Loucy (cell line): ENCODE results near the gene ZIC2.
"Not testable (repeated sequence)": the region's sequence is repeated elsewhere in the genome, so short reads cannot be mapped to it uniquely, and the experiment has no call there.

Experiments used
- H2AFZ ChIP-seq: fragments of 200-600 bp; sonication (generic); 2 replicates; pipeline ENCODE4 v1.6.0; 2016; ENCODE audit warnings: antibody characterized with exemption, mild to moderate bottlenecking, low read length, moderate library complexity
- H3F3A ChIP-seq: fragments of 200-600 bp; 2 replicates; pipeline ENCODE4 v1.6.0; 2016; ENCODE audit warnings: antibody characterized with exemption, low read depth, mild to moderate bottlenecking
- H3K27me3 ChIP-seq: fragments of 200-600 bp; sonication (generic); 2 replicates; pipeline ENCODE4 v1.6.1; 2014; ENCODE audit warnings: low read length, mild to moderate bottlenecking; ENCODE audit not compliant: insufficient read depth, poor library complexity, severe bottlenecking
- H3K36me3 ChIP-seq: fragments of 200-600 bp; sonication (generic); 2 replicates; pipeline ENCODE4 v1.6.1; 2016; ENCODE audit warnings: low read length; ENCODE audit not compliant: insufficient read depth
- H3K4me1 ChIP-seq: fragments of 200-600 bp; sonication (generic); 2 replicates; pipeline ENCODE4 v1.5.1; 2014; ENCODE audit warnings: low read length, mild to moderate bottlenecking; ENCODE audit not compliant: insufficient read depth, poor library complexity, severe bottlenecking
- H3K4me2 ChIP-seq: fragments of 200-600 bp; sonication (generic); 2 replicates; pipeline ENCODE4 v1.6.0; 2014; ENCODE audit warnings: antibody characterized with exemption, low read length, low read depth, mild to moderate bottlenecking; ENCODE audit not compliant: poor library complexity, severe bottlenecking
- H3K4me3 ChIP-seq: fragments of 200-600 bp; sonication (generic); 2 replicates; pipeline ENCODE4 v1.5.1; 2014; ENCODE audit warnings: low read length, mild to moderate bottlenecking, mixed read lengths; ENCODE audit not compliant: poor library complexity, severe bottlenecking
- H3K79me2 ChIP-seq: fragments of 200-600 bp; sonication (generic); 2 replicates; pipeline ENCODE4 v1.6.1; 2014; ENCODE audit warnings: low read length; ENCODE audit not compliant: insufficient read depth
- H3K9ac ChIP-seq: fragments of 200-600 bp; sonication (generic); 2 replicates; pipeline ENCODE4 v1.6.0; 2014; ENCODE audit warnings: mild to moderate bottlenecking, low read depth, low read length, moderate library complexity; ENCODE audit not compliant: poor library complexity, severe bottlenecking
- H3K9me2 ChIP-seq: fragments of 200-600 bp; sonication (generic); replicated peaks from 2 replicates; pipeline ENCODE4 v1.6.1; 2016; ENCODE audit warnings: low read depth, low read length, mixed read lengths
- H3K9me3 ChIP-seq: fragments of 200-600 bp; sonication (generic); 2 replicates; pipeline ENCODE4 v1.6.1; 2014; ENCODE audit warnings: mild to moderate bottlenecking, antibody characterized with exemption, low read length, low read depth; ENCODE audit not compliant: insufficient read depth
- H4K20me1 ChIP-seq: fragments of 200-600 bp; sonication (generic); 2 replicates; pipeline ENCODE4 v1.6.0; 2014; ENCODE audit warnings: antibody characterized with exemption, low read length, mild to moderate bottlenecking; ENCODE audit not compliant: insufficient read depth, poor library complexity, severe bottlenecking
- CTCF ChIP-seq: fragments of 200-600 bp; sonication (generic); conservative IDR thresholded peaks from 2 replicates; pipeline ENCODE4 v1.5.1; 2014; ENCODE audit warnings: mild to moderate bottlenecking, antibody characterized with exemption, low read length
- EZH2phosphoT487 ChIP-seq: fragments of 200-600 bp; IDR thresholded peaks from 2 replicates; pipeline ENCODE4 v1.6.1; 2018; ENCODE audit warnings: antibody characterized with exemption, mild to moderate bottlenecking, moderate library complexity, borderline replicate concordance

The ZIC2 gene

DNA sequence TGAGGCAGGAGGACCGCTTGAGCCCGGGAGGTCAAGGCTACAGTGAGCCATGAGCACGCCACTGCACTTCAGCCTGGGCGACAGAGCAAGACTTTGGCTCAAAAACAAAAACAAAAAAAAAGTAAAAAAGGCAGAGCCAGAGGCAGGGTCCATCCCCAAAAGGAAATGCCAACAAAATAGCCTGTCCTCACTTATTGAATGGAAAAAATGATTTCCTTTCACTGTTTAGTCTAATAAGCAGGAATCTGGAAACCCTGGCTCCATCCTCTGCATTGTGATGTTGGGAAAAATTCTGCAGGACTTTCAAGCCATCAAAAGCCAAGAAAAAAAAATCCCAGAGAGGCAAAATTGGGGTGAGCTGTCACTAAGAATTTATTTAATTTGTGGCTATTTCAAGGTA is 33.2 kb upstream of the ZIC2 start:
- TF ChIP-seq EZH2phosphoT487, result no peak
- H3K79me2 ChIP-seq, result no peaks in the 10 kb centered on the region
- H3K4me2 ChIP-seq, result no peak overlapping the region
- no peaks in the 10 kb centered on the region for H4K20me1 ChIP-seq
- no peaks in the 10 kb centered on the region for H3K27me3 ChIP-seq
- no peak overlapping the region for H3K9ac ChIP-seq
- H3K4me3 ChIP-seq, result no peak overlapping the region
- no peaks in the 10 kb centered on the region for H3K4me1 ChIP-seq
- no peaks in the 10 kb centered on the region for H3K9me3 ChIP-seq
- no peaks in the 10 kb centered on the region for H3K9me2 ChIP-seq
- no peaks in the 10 kb centered on the region for H3F3A ChIP-seq
- H2AFZ ChIP-seq, result no peak overlapping the region
- H3K36me3 ChIP-seq, result no peaks in the 10 kb centered on the region

DNA sequence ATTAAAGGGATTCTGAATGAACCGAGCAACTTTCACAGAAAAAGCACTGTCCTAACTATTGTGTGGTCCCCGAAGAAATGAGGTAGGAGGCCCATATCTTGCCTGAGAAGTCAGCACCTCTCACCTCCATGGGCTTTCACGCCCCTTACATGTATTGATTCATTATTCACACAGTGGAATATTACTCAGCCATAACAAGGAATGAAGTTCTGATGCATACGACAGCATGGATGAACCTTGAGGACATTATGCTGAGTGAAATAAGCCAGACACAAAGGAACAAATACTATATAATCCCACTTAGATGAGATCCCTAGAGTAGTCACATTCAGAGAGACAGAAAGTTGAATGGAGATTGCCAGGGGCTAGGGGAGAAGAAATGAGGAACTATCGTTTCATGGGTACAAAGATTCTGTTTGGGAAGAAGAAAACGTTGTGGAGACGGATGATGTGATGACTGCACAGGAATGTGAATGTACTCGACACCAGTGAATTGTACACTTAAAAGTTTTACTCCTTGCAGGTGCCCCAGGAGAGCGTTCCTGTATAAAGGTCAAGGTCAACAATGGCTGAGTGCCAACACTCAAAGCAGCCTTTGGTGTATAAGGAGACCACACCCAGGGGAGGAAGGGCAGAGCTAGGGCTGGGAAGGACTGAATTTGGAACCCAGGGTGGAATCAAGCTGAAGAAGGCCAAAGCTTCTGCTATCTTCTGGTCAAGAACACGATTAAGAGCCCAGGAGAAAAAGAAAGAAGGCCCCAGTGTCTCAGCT is 32.5 kb upstream of the ZIC2 start:
- Histone ChIP-seq H3K4me3 (no peak overlapping the region), H3K9ac (no peak overlapping the region), H2AFZ (no peak overlapping the region), H3F3A (no peaks in the 10 kb centered on the region), H3K27me3 (no peaks in the 10 kb centered on the region), H3K79me2 (no peaks in the 10 kb centered on the region), H4K20me1 (no peaks in the 10 kb centered on the region), H3K4me2 (no peak overlapping the region), H3K36me3 (no peaks in the 10 kb centered on the region), H3K9me3 (no peaks in the 10 kb centered on the region), H3K9me2 (no peaks in the 10 kb centered on the region), H3K4me1 (no peaks in the 10 kb centered on the region)
- TF ChIP-seq CTCF, result no peak
- no peak for TF ChIP-seq EZH2phosphoT487

GRCh38 chr13:99949679-99950413 is 31.7 kb upstream of the ZIC2 start:
- no peaks in the 10 kb centered on the region for H3K9me3 ChIP-seq
- H3K4me1 ChIP-seq, result no peaks in the 10 kb centered on the region
- H3K4me2 ChIP-seq, result no peak overlapping the region
- no peak overlapping the region for H2AFZ ChIP-seq
- no peaks in the 10 kb centered on the region for H4K20me1 ChIP-seq
- no peaks in the 10 kb centered on the region for H3K36me3 ChIP-seq
- H3K4me3 ChIP-seq, result no peak overlapping the region
- no peaks in the 10 kb centered on the region for H3K27me3 ChIP-seq
- no peaks in the 10 kb centered on the region for H3K79me2 ChIP-seq
- no peaks in the 10 kb centered on the region for H3F3A ChIP-seq
- no peak overlapping the region for H3K9ac ChIP-seq
- no peaks in the 10 kb centered on the region for H3K9me2 ChIP-seq
- no peak for TF ChIP-seq EZH2phosphoT487
- no peak for TF ChIP-seq CTCF

DNA sequence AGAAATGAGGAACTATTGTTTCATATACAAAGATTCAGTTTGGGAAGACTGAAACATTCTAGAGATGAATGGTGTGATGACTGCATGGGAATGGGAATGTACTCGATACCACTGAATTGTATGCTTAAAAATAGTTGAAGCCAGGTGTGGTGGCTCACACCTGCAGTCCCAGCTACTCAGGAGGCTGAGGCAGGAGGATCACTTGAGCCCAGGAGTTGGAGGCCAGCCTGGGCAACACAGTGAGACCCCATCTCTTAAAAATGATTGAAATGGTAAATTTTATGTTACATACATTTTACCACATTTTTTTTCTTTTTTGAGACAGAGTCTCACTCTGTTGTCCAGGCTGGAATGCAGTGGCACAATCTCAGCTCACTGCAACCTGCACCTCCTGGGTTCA is 29.9 kb upstream of the ZIC2 start:
- not testable (repeated sequence) for H3K79me2 ChIP-seq, H3K36me3 ChIP-seq, H3K4me1 ChIP-seq, H3K27me3 ChIP-seq, H3K9ac ChIP-seq, H3K9me3 ChIP-seq, H3K9me2 ChIP-seq, H3F3A ChIP-seq, H3K4me3 ChIP-seq, H3K4me2 ChIP-seq, H2AFZ ChIP-seq, H4K20me1 ChIP-seq
